Measurements from ENCODE around the gene HDAC6. TPM values are rescaled to one million over a fixed set of nuclear protein-coding genes. Genes with fewer than 3 reads are reported as not detected.
"Not testable (repeated sequence)": the region's sequence is repeated elsewhere in the genome, so short reads cannot be mapped to it uniquely, and the experiment has no call there.

Gene HDAC6
- polyA plus RNA-seq, 4 donors: 123 to 209 (median 159) TPM

GRCh38 chrX:48823053-48823452 lies 21.2 kb downstream of the HDAC6 start:
- no peak for DNase-seq (ENCODE audit: low read depth in 4 of 4, low spot score in 3 of 4)

- no peak for DNase-seq (ENCODE audit: low read depth in 4 of 4, low spot score in 3 of 4)
Measured at GRCh38 chrX:48824066-48824465, 22.2 kb downstream of the HDAC6 start.

GRCh38 chrX:48826135-48826875 lies 24.4 kb downstream of the HDAC6 start, which contains the start of gene ERAS:
ERAS (plus strand) TSS chrX:48826513; CDS start chrX:48829124, 2,611 bp downstream.
- DNase-seq (ENCODE audit: low read depth in 4 of 4, low spot score in 3 of 4): no peak

GRCh38 chrX:48826876-48827653 lies 25.2 kb downstream of the HDAC6 start:
- DNase-seq (ENCODE audit: low read depth in 4 of 4, low spot score in 3 of 4): no peak

GRCh38 chrX:48827654-48827968 lies 25.7 kb downstream of the HDAC6 start:
- no peak for DNase-seq (ENCODE audit: low read depth in 4 of 4, low spot score in 3 of 4)

- DNase-seq (ENCODE audit: low read depth in 4 of 4, low spot score in 3 of 4): no peak
Measured at GRCh38 chrX:48829016-48829735, 27.3 kb downstream of the HDAC6 start.

- no peak for DNase-seq (ENCODE audit: low read depth in 4 of 4, low spot score in 3 of 4)
Measured at GRCh38 chrX:48831136-48831908, 29.5 kb downstream of the HDAC6 start.

GRCh38 chrX:48831909-48832291 lies 30.0 kb downstream of the HDAC6 start:
- DNase-seq (ENCODE audit: low read depth in 4 of 4, low spot score in 3 of 4): no peak

GRCh38 chrX:48833542-48834138 lies 31.8 kb downstream of the HDAC6 start:
- DNase-seq (ENCODE audit: low read depth in 4 of 4, low spot score in 3 of 4): no peak

- no peak for DNase-seq (ENCODE audit: low read depth in 4 of 4, low spot score in 3 of 4)
Measured at GRCh38 chrX:48834383-48834709, 32.5 kb downstream of the HDAC6 start.

- DNase-seq (ENCODE audit: low read depth in 4 of 4, low spot score in 3 of 4): peak in 1 of 4 donors; percentile 22
Measured at GRCh38 chrX:48835524-48836329, 33.9 kb downstream of the HDAC6 start, which contains the start of gene PCSK1N. PCSK1N (minus strand) TSS chrX:48835610; CDS start chrX:48835532, 78 bp downstream.

GRCh38 chrX:48839686-48840085 lies 37.8 kb downstream of the HDAC6 start:
- DNase-seq (ENCODE audit: low read depth in 4 of 4, low spot score in 3 of 4): no peak

- no peak for DNase-seq (ENCODE audit: low read depth in 4 of 4, low spot score in 3 of 4)
Measured at GRCh38 chrX:48848847-48849246, 47.0 kb downstream of the HDAC6 start.

- no peak for DNase-seq (ENCODE audit: low read depth in 4 of 4, low spot score in 3 of 4)
Measured at GRCh38 chrX:48852857-48853256, 51.0 kb downstream of the HDAC6 start.

- not testable (repeated sequence) for DNase-seq (ENCODE audit: low read depth in 4 of 4, low spot score in 3 of 4)
Measured at GRCh38 chrX:48853494-48853893, 51.6 kb downstream of the HDAC6 start.

- not testable (repeated sequence) for DNase-seq (ENCODE audit: low read depth in 4 of 4, low spot score in 3 of 4)
Measured at GRCh38 chrX:48854121-48854804, 52.4 kb downstream of the HDAC6 start.

GRCh38 chrX:48854898-48855297 lies 53.0 kb downstream of the HDAC6 start:
- DNase-seq (ENCODE audit: low read depth in 4 of 4, low spot score in 3 of 4): no peak

- no peak for DNase-seq (ENCODE audit: low read depth in 4 of 4, low spot score in 3 of 4)
Measured at GRCh38 chrX:48864210-48864609, 62.3 kb downstream of the HDAC6 start.

- not testable (repeated sequence) for DNase-seq (ENCODE audit: low read depth in 4 of 4, low spot score in 3 of 4)
Measured at GRCh38 chrX:48872017-48872416, 70.2 kb downstream of the HDAC6 start.
